Fibroblast of skin of left biceps (primary cell): ENCODE measurements around the gene MKNK1.

Experiments
- DNase-seq, 2 experiments: peaks; one replicate each; pipeline ENCODE4 v3.0.0-alpha.2; 2013; ENCODE audit warnings: low read depth in 2 of 2

Gene MKNK1

DNA sequence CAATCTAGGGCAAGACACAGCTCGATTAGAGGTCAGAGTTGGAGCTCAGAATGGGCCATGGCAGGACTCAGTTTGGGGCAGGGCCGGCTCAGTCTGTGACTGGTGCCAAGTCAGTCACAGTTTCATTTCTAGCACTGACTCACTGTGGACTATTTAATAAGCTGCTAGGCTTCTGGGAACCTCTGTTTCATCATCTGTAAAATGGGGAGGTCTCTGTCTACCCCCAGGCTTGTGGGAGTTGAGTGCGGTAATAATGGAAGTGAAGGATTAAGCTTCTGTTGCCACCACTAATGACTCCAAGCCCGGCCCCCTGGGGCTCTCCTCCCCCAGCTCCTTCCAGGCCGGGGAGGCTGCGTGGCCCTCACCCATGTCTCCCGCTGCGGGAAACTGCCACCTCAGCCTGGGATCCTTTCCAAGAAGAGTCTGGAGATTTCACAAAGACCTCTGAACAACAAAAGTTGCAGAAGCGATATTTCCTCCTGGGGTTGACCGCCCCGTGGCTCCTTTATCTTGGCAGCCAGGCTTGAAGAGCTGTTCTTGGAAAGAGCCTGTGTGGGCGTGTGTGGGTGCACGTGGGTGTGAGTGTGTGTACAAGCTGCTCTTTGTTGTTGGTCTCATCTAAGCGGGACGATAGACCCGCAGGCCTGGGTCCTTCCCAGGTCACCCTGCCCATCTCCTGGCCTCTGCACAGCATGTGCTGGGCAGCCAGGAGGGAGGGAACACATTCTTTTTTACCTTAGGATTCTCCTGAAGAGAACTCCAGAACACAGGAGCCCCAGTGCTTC lies 81.7 kb downstream of the MKNK1 start:
- DNase-seq: peak; percentile 57 to 62

DNA sequence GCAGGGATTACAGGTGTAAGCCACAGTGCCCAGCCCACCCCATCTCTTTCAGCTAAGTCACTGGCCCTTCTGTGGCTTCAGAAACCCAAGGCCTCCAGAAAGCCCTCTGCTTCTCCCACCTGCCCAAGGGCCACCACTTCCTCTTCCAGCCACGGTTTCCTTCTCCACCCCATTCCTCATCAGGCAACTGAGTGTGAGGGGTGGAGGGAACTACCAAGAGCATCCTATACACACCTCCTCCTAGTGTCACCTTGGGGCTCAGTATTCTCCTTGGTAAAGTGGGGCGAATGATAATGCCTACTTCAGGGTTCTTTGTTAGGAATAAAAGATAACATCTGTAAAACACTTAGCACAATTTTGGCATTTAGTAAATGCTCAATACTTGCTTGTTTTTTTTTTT lies 82.7 kb downstream of the MKNK1 start:
- no peak for DNase-seq

DNA sequence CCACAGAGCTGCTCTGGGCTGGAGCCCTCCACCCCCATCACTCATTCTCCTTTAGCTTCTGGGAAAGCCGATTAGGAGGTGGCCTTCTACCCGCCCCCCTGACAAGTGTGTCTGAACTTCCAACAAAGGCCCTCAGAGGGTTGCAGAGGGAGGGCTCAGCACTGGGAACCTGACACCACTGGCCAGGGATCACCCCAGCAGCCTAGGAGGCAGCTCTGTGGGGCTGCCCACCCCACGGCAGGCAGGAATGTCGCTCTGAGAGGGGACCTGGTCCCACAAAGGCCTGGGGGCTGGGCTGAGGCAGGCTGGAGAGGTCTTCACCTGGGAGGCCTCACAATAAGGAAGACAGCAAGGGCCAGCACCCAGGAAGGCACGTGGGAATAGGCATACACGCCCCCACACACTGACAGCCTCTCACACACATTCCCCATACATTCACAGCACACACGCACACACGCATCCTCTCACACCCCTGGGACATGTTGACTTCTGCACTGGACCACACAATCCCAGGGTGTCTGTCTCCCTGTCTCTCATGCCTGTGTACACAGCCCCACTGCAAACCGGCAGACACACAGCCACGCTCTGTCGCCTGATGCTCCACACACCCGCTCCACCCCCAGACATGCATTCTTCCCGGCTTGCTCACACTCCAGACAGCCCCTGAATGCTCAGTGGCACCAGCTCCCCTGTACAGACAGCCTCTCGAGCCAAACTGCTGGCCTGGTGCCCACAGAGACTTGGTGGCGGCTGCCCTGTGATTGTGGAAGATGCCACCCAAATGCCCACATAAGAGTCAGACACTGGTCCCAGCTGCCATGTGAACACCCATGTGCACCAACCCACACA lies 83.8 kb downstream of the MKNK1 start:
- DNase-seq: peak; percentile 50 to 57

DNA sequence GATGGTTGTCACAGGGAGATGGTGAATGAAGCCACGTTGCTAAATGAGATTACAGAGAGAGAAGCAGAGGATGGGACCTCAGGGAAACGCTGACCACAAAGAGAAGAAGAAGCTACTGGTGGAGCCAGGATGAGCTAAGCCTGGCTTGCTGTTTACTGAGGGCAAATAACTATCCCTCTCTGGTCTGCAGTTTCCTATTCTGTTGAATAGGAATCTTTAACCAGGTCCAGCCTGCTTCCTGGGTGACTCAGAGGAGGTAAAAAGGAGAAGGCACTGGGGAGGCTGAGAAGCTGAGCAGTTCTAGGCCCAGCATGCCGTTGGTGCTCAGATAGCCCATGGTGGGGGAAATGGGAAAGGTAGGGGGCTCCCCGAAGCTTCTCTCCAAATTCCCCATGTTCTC lies 84.9 kb downstream of the MKNK1 start:
- no peak for DNase-seq

DNA sequence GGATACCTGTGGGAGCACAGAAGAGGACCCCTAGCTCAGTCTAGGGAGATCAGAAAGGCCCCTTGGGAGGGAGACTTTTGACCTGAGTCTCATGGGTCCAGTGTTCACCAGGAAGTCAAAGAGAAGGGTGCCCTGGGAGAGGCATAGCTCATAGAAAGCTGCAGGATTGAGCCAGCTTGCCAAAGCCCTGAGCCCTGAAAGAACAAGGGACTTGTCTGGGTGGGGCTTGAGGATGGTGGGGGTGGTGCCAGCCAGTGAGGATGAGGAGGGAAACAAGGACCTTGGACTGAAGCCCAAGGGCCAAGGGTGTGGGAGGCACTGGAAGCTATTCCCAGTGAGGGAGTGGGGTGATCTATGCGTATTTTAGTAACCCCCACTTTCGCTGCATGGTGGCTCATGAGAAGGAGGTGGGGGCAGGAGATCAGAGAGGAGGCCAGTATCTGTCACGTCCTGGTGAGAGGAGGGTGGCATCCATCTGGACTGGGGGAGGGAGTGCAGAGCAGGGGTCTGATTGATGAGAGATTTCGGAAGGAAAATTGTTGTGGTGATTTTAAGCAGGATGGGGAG lies 86.1 kb downstream of the MKNK1 start:
- DNase-seq: no peak

DNA sequence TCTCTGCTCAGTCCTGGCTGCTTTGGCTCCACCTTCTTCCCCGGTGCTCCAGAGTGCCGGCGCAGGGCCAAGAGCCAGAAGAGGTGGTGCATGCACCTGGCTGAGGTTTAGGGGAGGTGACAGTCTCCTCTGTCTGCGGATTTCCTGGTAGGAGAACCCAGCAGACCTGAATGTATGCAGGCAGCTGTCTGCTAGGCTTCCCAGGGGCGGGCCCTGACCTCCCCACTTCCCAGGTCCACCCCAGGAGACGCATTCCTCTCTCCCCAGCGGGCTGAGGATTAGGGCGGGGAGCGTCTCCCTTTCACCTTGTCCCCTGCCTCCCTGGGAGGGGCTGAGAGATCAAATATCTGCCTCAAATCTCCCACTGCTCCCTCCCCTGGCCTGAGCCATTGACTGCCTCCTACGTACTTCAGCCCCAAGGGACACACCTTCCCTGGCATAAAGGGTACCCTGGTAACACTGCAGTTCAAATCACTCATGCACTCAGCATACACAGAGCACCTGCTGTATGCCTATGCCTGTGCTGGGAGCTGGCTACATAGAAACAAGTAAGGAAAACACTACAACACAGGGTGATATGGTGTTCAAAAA lies 87.0 kb downstream of the MKNK1 start:
- no peak for DNase-seq

DNA sequence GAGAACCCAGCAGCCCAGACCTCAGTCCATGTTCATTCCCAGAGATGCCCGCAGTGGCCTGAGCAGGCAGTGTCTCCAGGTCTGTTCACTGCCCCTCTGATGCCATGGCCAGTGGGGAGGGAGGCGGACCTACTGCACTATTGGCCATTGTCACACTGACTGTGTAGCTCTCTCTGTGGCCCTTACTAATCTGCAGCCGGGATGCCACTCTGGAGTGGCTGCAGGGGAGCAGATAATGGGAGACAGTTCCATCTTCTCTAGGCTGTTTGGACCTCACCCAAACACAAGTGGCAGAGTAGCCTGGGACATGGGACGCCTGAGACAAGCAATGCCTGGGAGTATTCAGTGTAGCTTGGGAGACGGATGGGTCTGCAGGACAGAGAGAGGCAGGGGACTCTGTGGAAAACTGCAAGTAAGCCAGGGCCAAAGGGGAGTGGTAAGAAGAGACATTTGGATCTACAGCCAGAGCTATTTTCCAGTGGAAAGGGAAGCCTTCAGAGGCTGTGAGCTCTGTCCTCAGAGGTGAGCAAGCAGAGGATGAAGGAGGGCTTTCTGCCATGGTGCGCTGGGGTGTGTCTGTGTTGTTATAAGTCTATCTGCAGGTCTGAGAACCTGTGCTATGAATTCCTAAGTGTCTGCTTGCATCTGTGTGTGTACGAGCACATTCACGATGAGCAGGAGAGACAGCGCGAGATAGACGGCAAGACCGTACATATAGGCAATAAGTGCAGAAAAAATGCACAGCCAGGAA lies 87.7 kb downstream of the MKNK1 start:
- no peak for DNase-seq

DNA sequence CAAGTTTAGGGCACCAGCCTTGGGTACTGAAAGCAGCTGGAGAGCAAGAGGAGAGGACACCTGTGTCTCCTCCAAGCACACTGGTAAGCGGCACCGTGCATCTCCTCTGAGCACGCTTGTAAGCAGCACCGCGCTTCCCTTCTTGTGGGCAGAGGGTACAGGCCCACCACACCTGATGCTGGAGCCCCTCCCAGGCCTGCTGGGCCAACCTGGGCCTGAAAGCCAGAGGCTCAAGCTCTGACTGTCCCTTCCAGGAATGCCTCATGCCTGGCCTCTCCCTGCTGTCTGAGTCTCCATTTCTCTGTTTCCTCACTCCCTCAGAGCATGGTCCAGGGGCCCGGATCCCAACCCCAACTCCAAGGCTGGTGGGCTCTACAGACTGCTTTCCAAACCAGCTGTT lies 88.5 kb downstream of the MKNK1 start:
- DNase-seq: no peak

DNA sequence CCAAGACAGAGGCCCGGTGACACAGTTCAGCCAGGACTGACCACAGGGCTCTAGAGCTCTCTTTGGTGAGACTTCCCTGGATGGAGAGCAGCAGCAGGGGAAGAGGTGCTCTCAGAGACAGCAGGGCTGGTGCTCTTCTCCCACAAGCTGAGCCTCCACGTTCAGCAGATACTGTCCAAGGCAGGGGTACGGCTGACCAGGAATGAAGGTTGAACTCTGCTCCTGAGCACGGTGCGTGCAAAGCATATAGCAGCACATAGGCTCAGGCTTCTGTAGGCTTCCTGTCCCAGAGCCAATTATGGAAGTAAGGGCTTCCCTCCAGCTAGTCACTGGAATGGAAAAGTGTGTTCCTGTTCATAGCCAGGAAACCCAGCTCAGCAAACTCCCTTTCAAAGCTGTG lies 90.5 kb downstream of the MKNK1 start:
- no peak for DNase-seq

DNA sequence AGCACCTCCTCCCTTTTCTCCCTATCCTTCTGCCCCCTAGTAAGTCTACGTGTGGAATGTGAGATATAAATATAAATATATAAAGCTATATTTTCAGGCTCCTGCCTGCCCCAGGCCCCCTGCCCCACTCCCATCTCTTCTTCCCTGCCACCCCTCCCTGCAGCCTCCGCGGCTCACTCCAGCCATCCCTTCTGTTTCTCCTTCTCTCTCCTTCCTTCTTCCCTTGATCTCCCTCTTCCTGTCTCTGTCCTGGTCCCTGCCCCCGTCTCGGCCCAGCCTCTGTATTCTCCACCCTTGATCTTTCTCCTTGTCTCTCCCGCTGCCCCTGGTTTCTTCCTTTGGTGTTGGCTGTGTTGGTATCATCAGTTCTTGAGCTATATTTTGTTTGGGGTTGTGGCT lies 91.3 kb downstream of the MKNK1 start:
- DNase-seq: no peak

DNA sequence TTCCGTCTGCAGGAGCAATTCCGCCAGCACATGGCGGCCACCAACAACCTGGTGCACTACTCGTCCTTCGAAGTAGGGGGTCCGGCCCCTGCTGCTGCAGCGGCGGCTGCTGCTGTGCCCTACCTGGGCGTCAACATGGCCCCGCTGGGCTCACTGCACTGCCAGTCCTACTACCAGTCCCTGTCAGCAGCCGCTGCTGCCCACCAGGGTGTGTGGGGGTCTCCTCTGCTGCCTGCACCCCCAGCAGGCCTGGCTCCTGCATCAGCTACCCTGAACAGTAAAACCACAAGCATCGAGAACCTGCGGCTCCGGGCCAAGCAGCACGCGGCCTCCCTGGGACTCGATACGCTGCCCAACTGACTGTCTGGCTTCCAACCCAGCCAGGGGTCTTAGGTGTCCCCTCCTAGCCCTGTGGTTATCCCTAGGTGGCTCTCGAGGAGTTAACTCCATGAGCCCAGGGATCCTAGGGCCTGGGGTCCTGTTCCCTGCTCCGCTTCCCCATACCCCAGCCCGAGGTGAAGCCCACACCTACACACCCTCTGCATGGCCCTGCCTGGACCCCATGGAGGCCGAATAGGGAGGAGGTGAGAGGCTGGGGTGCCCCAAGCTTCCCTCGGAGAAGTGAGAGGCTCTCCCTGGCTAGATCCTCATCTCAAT lies 91.8 kb downstream of the MKNK1 start:
- DNase-seq: no peak

DNA sequence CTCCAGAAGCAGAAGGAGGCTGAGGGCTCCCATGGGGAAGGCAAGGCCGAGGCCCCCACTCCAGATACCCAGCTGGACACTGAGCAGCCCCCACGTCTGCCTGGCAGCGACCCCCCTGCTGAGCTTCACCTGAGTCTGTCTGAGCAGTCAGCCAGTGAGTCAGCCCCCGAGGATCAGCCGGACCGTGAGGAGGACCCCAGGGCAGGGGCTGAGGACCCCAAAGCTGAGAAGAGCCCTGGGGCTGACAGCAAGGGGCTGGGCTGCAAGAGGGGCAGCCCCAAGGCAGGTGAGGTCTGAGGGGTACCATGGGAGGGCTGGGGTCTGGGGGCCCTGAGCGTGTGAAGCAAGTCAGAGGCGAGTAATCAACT lies 93.1 kb downstream of the MKNK1 start:
- DNase-seq: no peak

DNA sequence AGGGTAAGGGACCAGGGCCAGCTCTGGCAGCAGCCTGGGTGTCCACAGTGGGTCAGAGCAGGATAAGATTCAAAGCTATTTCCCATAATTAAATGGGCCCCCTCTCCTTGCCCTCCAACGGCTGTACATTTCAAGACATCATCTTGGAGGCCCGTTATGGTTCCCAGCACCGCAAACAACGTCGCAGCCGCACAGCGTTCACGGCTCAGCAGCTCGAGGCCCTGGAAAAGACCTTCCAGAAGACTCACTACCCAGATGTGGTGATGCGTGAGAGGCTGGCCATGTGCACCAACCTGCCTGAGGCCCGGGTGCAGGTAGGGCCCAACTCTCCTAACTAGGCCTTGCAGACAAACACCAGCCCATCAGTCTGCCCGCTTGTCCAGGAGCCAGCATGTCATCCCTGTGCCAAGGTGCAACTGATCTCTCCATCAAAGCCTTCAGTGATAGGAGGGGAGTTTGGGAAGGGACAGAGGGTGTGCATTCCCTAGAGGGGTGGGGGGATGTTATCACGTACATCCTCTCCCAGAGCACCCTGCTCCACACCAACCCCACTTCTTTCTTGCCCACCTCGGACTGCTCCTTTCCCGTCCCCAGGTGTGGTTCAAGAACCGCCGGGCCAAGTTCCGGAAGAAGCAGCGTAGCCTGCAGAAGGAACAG lies 93.6 kb downstream of the MKNK1 start:
- no peak for DNase-seq

DNA sequence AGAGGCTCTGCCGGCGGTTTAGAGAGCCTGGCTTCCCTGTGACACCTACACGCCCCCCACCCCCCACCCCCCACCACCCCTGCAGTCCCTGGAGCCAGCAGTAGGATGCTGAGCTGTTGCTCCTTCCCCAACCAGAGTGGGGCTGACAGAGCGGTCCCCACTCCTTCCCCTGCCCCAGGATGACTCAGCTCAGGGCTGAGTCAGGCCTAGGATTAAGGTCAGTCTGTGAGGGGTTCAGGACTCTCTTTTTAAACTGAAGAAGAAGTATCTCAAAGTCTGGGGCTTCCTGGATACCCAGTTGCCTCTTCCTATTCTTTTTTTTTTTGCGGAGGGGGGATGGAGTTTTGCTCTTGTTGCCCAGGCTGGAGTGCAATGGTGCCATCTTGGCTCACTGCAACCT lies 95.3 kb downstream of the MKNK1 start:
- no peak for DNase-seq
